Heart right ventricle (tissue), 16 donors: ENCODE results near the gene PFKP. TPM values are rescaled to one million over a fixed set of nuclear protein-coding genes. Genes with fewer than 3 reads are reported as not detected.

Experiments
- ATAC-seq, 8 donors: fragments of 200-7000 bp; cut with Tn5 transposase; one replicate each; pipeline ENCODE4 v1.9.1; 2020; ENCODE audit warnings: mild to moderate bottlenecking in 8 of 8, moderate library complexity in 8 of 8, moderate number of reproducible peaks in 1 of 8
- DNase-seq, 2 donors: peaks; one replicate each; pipeline ENCODE4 v3.0.0-alpha.2; 2020
- H3K27ac ChIP-seq, 10 donors: fragments of 200-600 bp; sonication (generic) in 2 of 10; one replicate each; pipeline versions ENCODE4 v1.5.0 to v1.8.0; 2020 to 2022; ENCODE audit warnings: mild to moderate bottlenecking in 3 of 10
- H3K27me3 ChIP-seq, 7 donors: fragments of 200-600 bp; one replicate each; pipeline ENCODE4 v1.8.0; 2021 to 2022; ENCODE audit warnings: mild to moderate bottlenecking in 2 of 7
- H3K36me3 ChIP-seq, 9 donors: fragments of 200-600 bp; sonication (generic) in 1 of 9; one replicate each; pipeline versions ENCODE4 v1.5.0 to v1.8.0; 2020 to 2022; ENCODE audit warnings: mild to moderate bottlenecking in 2 of 9
- H3K4me1 ChIP-seq, 9 donors: fragments of 200-600 bp; sonication (generic) in 1 of 9; one replicate each; pipeline versions ENCODE4 v1.5.0 to v1.8.0; 2020 to 2022; ENCODE audit warnings: mild to moderate bottlenecking in 4 of 9
- H3K4me3 ChIP-seq, 10 donors: fragments of 200-600 bp; sonication (generic) in 2 of 10; one replicate each; pipeline versions ENCODE4 v1.5.0 to v1.8.0; 2020 to 2022; ENCODE audit warnings: mild to moderate bottlenecking in 7 of 10, moderate library complexity in 2 of 10
- H3K9me3 ChIP-seq, 11 donors: fragments of 200-600 bp in 10 of 11; sonication (generic) in 2 of 11; one replicate each; pipeline versions ENCODE4 v1.5.0 to v1.8.0; 2013 to 2022; ENCODE audit warnings: mild to moderate bottlenecking in 2 of 11, control low read depth in 1 of 11, moderate library complexity in 1 of 11
- WGBS, 2 donors: extraction: QIAGEN DNeasy Blood & Tissue Kit; methylation state at CpG; one replicate each; pipeline ENCODE4 v1.1.7; 2013; ENCODE audit warnings: inconsistent platforms in 1 of 2; 5-methylcytosine and 5-hydroxymethylcytosine counted together
- intact Hi-C, 10 donors: fragments of 100-400 bp; cut with DNase I; formaldehyde crosslinking; loops; one replicate each; pipeline versions ENCODE4 v1.11.1 to v1.14.2; 2022
- polyA plus RNA-seq, 2 donors: library from polyadenylated mRNA; stranded (reverse); fragments of 200-250 nt; gene quantifications; one replicate each; pipeline ENCODE4 v1.2.3, GENCODE V29; 2013
- total RNA-seq, 10 donors: library from RNA; stranded (reverse); fragmentation: NEBNext Ultra II Directional in 3 of 10; extraction: Animal tissue kit (Norgen Biotek cat#: 25700) in 3 of 10; gene quantifications; one replicate each; pipeline versions ENCODE4 v1.2.1 to v1.2.4, GENCODE V29; 2021 to 2023
- TF ChIP-seq, protein P1 (sequence below), 9 donors: fragments of 200-600 bp; sonication (generic) in 2 of 9; IDR thresholded peaks; one replicate each; pipeline versions ENCODE4 v1.5.0 to v1.8.0; 2021 to 2022; ENCODE audit warnings: antibody characterized with exemption in 9 of 9, mild to moderate bottlenecking in 5 of 9, moderate library complexity in 1 of 9
- donor health status: Arrhythmogenic right ventricular cardiomyopathy.
- donor health status: ischemic (EF 13 %, LVEDD 7.1; RV severe dilation, severe dysfunction).
- donor health status: healthy with polysubstance abuse.
- donor health status: DM: no; HTN: yes; CAD: no.
- donor health status: DM: no; HTN: no; CAD: no.
- donor health status: ischemic (EF 25% LVEDD 6.9; RV normal size, moderate dysfunction).
- donor health status: ischemic (EF 25% LVEDD 5.7; RV mildly dilated, moderate dysfunction).
- donor health status: healthy.
- donor health status: DM: yes; HTN: yes; CAD: no.
- donor health status: Ischemic cardiomyopathy.
- donor health status: ischemic (EF 35%, LVEDD 5.7; RV mildly dilated, moderate dysfunction).
- donor health status: nonischemic (EF 11% LVEDD 7.7; RV severe dilation, severe dysfunction).
- donor health status: DM: yes; HTN: yes; CAD: no.
- donor health status: PGD.
- donor health status: ischemic (EF 29% LVEDD 5.4; RV normal size, mild dysfunction).
- donor health status: nonischemic (EF 23%, LVEDD 6.1; RV moderate dilation, normal function).

The PFKP gene
- total and polyA plus RNA-seq, 12 donors = 68.3 to 316 (median 220) TPM

DNA sequence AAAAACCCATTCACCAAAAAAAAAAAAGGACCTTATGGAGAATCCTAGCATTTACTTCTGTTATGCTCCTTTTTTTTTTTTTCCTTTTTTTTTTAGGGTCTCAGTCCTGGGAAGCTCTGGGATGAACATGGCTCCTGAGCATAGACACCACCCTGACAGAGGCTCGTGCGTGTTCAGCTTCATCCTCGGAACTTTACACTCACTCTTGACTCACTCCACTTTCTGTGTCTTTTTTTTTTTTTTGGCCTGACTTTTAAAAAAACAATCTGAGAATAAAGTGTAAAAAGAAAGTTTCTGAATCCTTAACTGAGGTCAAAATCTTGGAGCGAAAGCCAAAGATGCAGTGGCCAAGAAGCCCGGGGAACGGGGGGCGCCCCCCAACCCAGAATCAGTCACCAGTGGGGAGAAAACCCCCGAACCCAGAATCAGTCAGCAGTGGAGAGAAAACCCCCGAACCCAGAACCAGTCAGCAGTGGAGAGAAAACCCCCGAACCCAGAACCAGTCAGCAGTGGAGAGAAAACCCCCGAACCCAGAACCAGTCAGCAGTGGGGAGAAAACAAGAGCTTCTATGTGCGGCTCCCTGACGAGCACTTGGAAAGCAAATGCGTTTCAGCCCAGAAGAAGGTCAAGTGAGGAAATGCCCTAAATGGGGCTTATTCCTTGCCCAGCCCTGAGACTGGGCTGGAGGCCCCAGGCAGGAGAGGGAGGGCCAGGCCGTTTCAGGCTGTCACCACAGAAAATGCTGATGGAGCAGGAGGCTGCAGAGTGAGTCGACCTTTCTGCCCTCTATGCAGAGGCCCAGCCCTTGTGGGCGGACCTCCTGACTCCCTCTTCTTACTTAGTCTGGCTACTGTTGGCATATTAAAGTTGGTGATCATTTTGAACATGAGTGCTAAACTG is 19.0 kb upstream of the PFKP start:
- no peaks in the 10 kb centered on the region for H3K27me3 ChIP-seq
- H3K36me3 ChIP-seq = no peaks in the 10 kb centered on the region
- no peak overlapping the region for H3K4me3 ChIP-seq
- intact Hi-C loops = loop anchor here in 5 of 10 donors (10.0 kb wide), 4 partner anchors 124 to 1944 kb away; no protein-coding TSS in a partner anchor
- TF ChIP-seq, protein P1, sequence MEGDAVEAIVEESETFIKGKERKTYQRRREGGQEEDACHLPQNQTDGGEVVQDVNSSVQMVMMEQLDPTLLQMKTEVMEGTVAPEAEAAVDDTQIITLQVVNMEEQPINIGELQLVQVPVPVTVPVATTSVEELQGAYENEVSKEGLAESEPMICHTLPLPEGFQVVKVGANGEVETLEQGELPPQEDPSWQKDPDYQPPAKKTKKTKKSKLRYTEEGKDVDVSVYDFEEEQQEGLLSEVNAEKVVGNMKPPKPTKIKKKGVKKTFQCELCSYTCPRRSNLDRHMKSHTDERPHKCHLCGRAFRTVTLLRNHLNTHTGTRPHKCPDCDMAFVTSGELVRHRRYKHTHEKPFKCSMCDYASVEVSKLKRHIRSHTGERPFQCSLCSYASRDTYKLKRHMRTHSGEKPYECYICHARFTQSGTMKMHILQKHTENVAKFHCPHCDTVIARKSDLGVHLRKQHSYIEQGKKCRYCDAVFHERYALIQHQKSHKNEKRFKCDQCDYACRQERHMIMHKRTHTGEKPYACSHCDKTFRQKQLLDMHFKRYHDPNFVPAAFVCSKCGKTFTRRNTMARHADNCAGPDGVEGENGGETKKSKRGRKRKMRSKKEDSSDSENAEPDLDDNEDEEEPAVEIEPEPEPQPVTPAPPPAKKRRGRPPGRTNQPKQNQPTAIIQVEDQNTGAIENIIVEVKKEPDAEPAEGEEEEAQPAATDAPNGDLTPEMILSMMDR (IDR thresholded peaks at IDR 0.05) = no peak
- ATAC-seq (peak in 7 of 8 donors; percentile 25 to 67 (median 35)), DNase-seq (no peak)
- no peaks in the 10 kb centered on the region for H3K9me3 ChIP-seq
- H3K4me1 ChIP-seq = peaks cover 4 to 25% (median 14%) of the 10 kb centered on the region in 9 donors
- H3K27ac ChIP-seq = peak overlapping the region in 5 of 10 donors; percentile 4 to 21 (median 16)
- WGBS, 2 donors = 59 to 67% methylated on average over 17 of the region's 17 CpGs

- peaks cover 0 to 7% (median 0%) of the 10 kb centered on the region in 11 donors for H3K9me3 ChIP-seq
- DNase-seq (no peak), ATAC-seq (no peak)
- H3K27me3 ChIP-seq = no peaks in the 10 kb centered on the region
- H3K27ac ChIP-seq = no peak overlapping the region
- intact Hi-C loops = no loop called here
- 59 to 76% methylated on average over 5 of the region's 5 CpGs for WGBS, 2 donors
- peaks cover 0 to 22% (median 11%) of the 10 kb centered on the region in 9 donors for H3K4me1 ChIP-seq
- TF ChIP-seq, protein P1 (IDR thresholded peaks at IDR 0.05) = no peak
- H3K4me3 ChIP-seq = no peak overlapping the region
- no peaks in the 10 kb centered on the region for H3K36me3 ChIP-seq
These were observed 15.7 kb upstream of the PFKP start for GRCh38 chr10:3051692-3052091.

- Histone ChIP-seq H3K9me3 (peaks cover 0 to 7% (median 0%) of the 10 kb centered on the region in 11 donors), H3K4me3 (no peak overlapping the region), H3K27ac (no peak overlapping the region), H3K27me3 (no peaks in the 10 kb centered on the region), H3K36me3 (no peaks in the 10 kb centered on the region), H3K4me1 (peaks cover 0 to 18% (median 11%) of the 10 kb centered on the region in 9 donors)
- ATAC-seq (no peak), DNase-seq (no peak)
- intact Hi-C loops = no loop called here
- TF ChIP-seq, protein P1 (IDR thresholded peaks at IDR 0.05) = no peak
- 60 to 77% methylated on average over 2 of the region's 2 CpGs for WGBS, 2 donors
These were observed 14.2 kb upstream of the PFKP start for GRCh38 chr10:3053155-3053554.

- WGBS, 2 donors = 38 to 39% methylated on average over 6 of the region's 6 CpGs
- H3K4me3 ChIP-seq = no peak overlapping the region
- intact Hi-C loops = no loop called here
- H3K36me3 ChIP-seq = no peaks in the 10 kb centered on the region
- no peaks in the 10 kb centered on the region for H3K27me3 ChIP-seq
- H3K9me3 ChIP-seq = peaks cover 0 to 7% (median 0%) of the 10 kb centered on the region in 11 donors
- peak overlapping the region in 8 of 10 donors; percentile 0 to 72 (median 37) for H3K27ac ChIP-seq
- ATAC-seq = peak in 6 of 8 donors; percentile 27 to 65 (median 54)
- TF ChIP-seq, protein P1 (IDR thresholded peaks at IDR 0.05) = no peak
- H3K4me1 ChIP-seq = peaks cover 0 to 13% (median 10%) of the 10 kb centered on the region in 9 donors
- DNase-seq = no peak
These were observed 13.0 kb upstream of the PFKP start for GRCh38 chr10:3054183-3054850.
